ENCODE data around the gene CDX1. TPM values are rescaled to one million over a fixed set of nuclear protein-coding genes. Genes with fewer than 3 reads are reported as not detected.
"Not testable (repeated sequence)": the region's sequence is repeated elsewhere in the genome, so short reads cannot be mapped to it uniquely, and the experiment has no call there.

The CDX1 gene
- total RNA-seq, 2 experiments from 2014 or later: not detected

- CTCF ChIA-PET: interaction anchor here (0.8 to 1.9 kb wide), 12 partner anchors 9 to 99 kb away, joined by 3 to 8 read pairs (median 3); partner anchors contain the start of gene CDX1
Observed at GRCh38 chr5:150217873-150218692, 51.5 kb downstream of the CDX1 start.

GRCh38 chr5:150218693-150219035 lies 52.1 kb downstream of the CDX1 start:
- CTCF ChIA-PET: interaction anchor here (0.8 to 1.9 kb wide), 11 partner anchors 9 to 100 kb away, joined by 3 to 8 read pairs (median 3); partner anchors contain the start of gene CDX1
- POLR2A ChIA-PET: no interaction called here

More at GRCh38 chr5:150217873-150218692, 51.5 kb downstream of the CDX1 start:
- POLR2A ChIA-PET: no interaction called here

GRCh38 chr5:150219142-150219541 lies 52.6 kb downstream of the CDX1 start:
- ChIA-PET POLR2A (no interaction called here), CTCF (interaction anchor here (1.1 to 1.9 kb wide), 4 partner anchors 10 to 100 kb away, joined by 3 to 8 read pairs (median 4); partner anchors contain the start of gene CDX1)

- ChIA-PET POLR2A (no interaction called here), CTCF (no interaction called here)
Observed at GRCh38 chr5:150219861-150220260, 53.3 kb downstream of the CDX1 start.

GRCh38 chr5:150221471-150221870 lies 54.9 kb downstream of the CDX1 start:
- ChIA-PET CTCF (no interaction called here), POLR2A (interaction anchor here (0.5 kb wide), 1 partner anchor 9 kb away, joined by 4 read pairs; no protein-coding TSS in a partner anchor)

- ChIA-PET POLR2A (no interaction called here), CTCF (no interaction called here)
Observed at GRCh38 chr5:150222906-150223305, 56.3 kb downstream of the CDX1 start.

- CTCF ChIA-PET: interaction anchor here (0.6 kb wide), 1 partner anchor 717 kb away, joined by 3 read pairs; no protein-coding TSS in a partner anchor
- POLR2A ChIA-PET: no interaction called here
Observed at GRCh38 chr5:150223474-150223873, 56.9 kb downstream of the CDX1 start.

GRCh38 chr5:150224483-150225027 lies 58.0 kb downstream of the CDX1 start:
- CTCF ChIA-PET: no interaction called here

GRCh38 chr5:150227036-150227435 lies 60.5 kb downstream of the CDX1 start:
- ChIA-PET POLR2A (no interaction called here), CTCF (no interaction called here)

More at GRCh38 chr5:150224483-150225027, 58.0 kb downstream of the CDX1 start:
- POLR2A ChIA-PET: no interaction called here

- CTCF ChIA-PET: no interaction called here
- POLR2A ChIA-PET: no interaction called here
Observed at GRCh38 chr5:150227606-150228273, 61.2 kb downstream of the CDX1 start.

- CTCF ChIA-PET: interaction anchor here (1.3 kb wide), 1 partner anchor 11 kb away, joined by 4 read pairs; no protein-coding TSS in a partner anchor
- POLR2A ChIA-PET: no interaction called here
Observed at GRCh38 chr5:150229571-150229970, 63.0 kb downstream of the CDX1 start.

- CTCF ChIA-PET: no interaction called here
- POLR2A ChIA-PET: interaction anchor here (0.6 kb wide), 1 partner anchor 9 kb away, joined by 4 read pairs; no protein-coding TSS in a partner anchor
Observed at GRCh38 chr5:150230842-150231241, 64.3 kb downstream of the CDX1 start.

GRCh38 chr5:150233706-150234105 lies 67.1 kb downstream of the CDX1 start:
- CTCF ChIA-PET, POLR2A ChIA-PET: not testable (repeated sequence)

Other genes with a start within 250 kb of the CDX1 start
- not detected for gene PDE6A, start 222.0 kb upstream of the CDX1 start, total RNA-seq
- gene SLC26A2, start 206.0 kb upstream of the CDX1 start, total RNA-seq: 1 to 10 TPM; 8.6 to 9.5 TPM
- 1 to 10 TPM; 1.9 to 2.4 TPM for gene TIGD6, start 166.1 kb upstream of the CDX1 start, total RNA-seq
- 10 to 100 TPM; 41.4 to 41.6 TPM for gene HMGXB3, start 166.0 kb upstream of the CDX1 start, total RNA-seq
- gene CSF1R, start 80.2 kb upstream of the CDX1 start, total RNA-seq: not detected
- gene PDGFRB, start 10.9 kb upstream of the CDX1 start, total RNA-seq: 1 to 10 TPM in 1 of 2 experiments, under 1 TPM in 1; 0.61 to 2.1 TPM
- not detected for gene SLC6A7, start 23.3 kb downstream of the CDX1 start, total RNA-seq
- gene CAMK2A, start 123.0 kb downstream of the CDX1 start, total RNA-seq: not detected
- gene ARSI, start 136.1 kb downstream of the CDX1 start, total RNA-seq: not detected
- 100 to 1,000 TPM; 127 to 134 TPM for gene TCOF1, start 190.9 kb downstream of the CDX1 start, total RNA-seq
- 100 to 1,000 TPM; 253 to 265 TPM for gene CD74, start 246.1 kb downstream of the CDX1 start, total RNA-seq